HG03039 (cell line): ENCODE measurements around the gene RELA.
"Not testable (repeated sequence)": the region's sequence is repeated elsewhere in the genome, so short reads cannot be mapped to it uniquely, and the experiment has no call there.

ENCODE experiments used
- ATAC-seq: cut with Tn5 transposase; IDR thresholded peaks from one replicate; pipeline ENCODE4 v1.9.1; 2021; ENCODE audit warnings: mild to moderate bottlenecking, moderate library complexity; ENCODE audit not compliant: unreplicated experiment

The RELA gene

GRCh38 chr11:65649656-65650546 lies 12.8 kb downstream of the RELA start:
- no peak for ATAC-seq

DNA sequence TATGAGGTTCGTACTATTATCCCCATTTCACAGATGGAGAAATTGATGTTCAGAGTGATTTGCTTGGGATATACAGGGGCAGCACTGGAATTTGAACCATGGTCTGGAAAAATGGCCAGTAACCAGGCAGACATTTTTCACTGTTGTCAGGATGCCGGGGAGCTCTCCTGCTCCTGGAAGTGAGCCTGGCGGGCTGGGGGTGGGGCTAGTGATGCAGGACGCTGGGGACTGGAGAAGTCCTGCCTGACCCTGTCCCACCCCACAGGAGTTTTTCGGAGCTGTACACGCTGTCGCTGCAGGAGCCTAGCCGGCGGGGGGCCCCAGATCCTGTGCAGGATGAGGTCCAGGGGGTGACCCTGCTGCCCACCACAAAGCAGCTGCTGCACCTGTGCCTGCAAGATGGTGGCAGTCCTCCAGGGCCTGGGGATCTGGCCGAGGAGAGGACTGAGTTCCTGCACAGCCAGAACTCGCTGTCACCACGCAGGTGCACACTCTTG lies 13.7 kb downstream of the RELA start:
- no peak for ATAC-seq

DNA sequence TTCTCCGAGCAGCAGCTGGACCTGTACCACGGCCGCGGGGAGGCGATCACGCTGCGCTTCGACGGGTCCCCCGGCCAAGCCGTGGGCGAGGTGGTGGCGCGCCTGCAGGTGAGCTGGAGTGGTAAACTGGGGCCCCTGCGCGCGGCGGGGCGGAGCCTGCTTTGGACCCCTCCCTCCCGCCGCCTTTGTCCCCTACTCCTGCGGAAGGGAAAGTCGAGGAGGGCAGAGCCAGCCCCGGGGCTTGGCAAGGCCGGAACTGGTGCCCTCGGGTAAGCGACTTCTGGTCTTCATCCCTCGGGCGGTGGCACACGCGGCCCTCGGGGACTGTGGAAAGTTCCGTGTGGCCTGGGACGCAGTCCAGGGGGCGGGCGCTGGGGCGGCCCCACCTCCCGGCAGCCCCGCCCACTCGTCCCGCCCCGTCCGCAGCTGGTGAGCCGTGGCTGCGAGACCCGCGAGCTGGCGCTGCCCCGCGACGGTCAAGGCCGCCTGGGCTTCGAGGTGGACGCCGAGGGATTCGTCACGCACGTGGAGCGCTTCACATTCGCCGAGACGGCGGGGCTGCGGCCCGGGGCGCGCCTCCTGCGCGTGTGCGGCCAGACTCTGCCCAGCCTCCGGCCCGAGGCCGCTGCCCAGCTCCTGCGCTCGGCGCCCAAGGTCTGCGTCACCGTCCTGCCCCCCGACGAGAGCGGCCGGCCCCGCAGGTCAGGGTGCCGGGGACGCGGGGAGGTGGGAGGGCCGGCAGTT lies 15.6 kb downstream of the RELA start:
- ATAC-seq = no peak

- no peak for ATAC-seq
Observed at GRCh38 chr11:65646288-65646957, 16.3 kb downstream of the RELA start.

GRCh38 chr11:65645710-65646109 lies 17.0 kb downstream of the RELA start:
- ATAC-seq = no peak

GRCh38 chr11:65644837-65645236 lies 17.9 kb downstream of the RELA start:
- ATAC-seq = no peak

GRCh38 chr11:65643971-65644370 lies 18.7 kb downstream of the RELA start:
- ATAC-seq = no peak

GRCh38 chr11:65642014-65642671 lies 20.6 kb downstream of the RELA start:
- ATAC-seq = no peak

- ATAC-seq = no peak
Observed at GRCh38 chr11:65641297-65642013, 21.3 kb downstream of the RELA start.

- no peak for ATAC-seq
Observed at GRCh38 chr11:65640483-65641296, 22.0 kb downstream of the RELA start.

DNA sequence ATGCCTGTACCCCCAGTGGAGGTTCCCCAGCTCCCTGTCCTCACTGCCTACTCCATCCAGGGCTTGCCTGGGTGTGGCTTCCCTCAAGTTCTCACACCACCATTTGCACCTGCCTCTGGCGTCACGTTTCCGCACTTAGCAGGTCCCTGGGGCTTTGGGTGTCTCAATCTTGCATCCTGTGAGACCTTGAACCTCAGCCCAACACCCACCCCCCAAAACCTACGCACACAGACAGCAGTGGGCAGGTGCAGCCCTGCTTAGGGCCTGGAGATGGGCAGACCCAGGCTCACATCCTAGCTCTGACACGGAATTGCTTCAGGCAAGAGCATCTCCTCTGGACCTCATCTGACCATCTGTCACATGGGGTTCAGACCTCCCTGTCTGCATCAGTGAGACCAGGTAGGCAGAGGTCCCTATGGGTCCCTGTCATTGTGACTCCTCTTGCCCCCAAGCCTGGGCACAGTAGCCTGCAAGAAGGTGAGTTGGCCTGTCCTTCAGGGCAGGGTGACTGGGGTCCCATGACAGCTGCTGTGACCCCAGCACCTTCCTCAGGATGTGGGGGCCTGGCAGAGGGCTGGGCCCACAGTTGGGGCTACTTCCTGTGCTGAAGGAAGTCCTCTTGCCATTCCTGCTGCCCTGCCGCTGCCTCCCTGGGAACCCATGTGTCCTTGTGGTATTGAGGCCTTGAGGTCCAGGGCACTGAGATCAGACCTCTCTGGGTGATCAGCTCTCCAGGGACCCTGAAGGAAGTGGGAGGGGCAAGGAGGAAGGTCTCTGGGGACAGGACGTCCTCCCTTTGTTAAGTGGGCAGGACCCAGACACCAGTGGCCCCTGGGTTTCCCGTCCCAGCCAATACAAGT lies 22.9 kb downstream of the RELA start:
- no peak for ATAC-seq

DNA sequence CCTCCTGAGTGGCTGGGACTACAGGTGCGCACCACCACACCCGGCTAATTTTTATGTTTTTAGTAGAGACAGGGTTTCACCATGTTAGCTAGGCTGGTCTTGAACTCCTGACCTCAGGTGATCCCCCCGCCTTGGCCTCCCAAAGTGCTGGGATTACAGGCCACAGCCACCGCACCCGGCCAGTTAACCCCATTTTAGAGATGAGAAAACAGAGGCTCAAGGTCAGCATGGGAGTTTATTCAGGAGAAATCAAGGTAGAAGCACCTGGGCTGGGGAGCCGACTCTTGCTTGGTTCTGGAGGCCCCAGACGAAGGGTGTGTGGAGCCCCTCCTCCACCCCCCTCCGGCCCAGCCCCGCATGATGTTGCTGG lies 23.5 kb downstream of the RELA start:
- not testable (repeated sequence) for ATAC-seq

- ATAC-seq = peak; percentile 40
Observed at GRCh38 chr11:65637794-65638419, 24.8 kb downstream of the RELA start, which contains the start of gene SIPA1. SIPA1 (plus strand) TSS chr11:65638101; CDS start chr11:65640922, 2,821 bp downstream.

DNA sequence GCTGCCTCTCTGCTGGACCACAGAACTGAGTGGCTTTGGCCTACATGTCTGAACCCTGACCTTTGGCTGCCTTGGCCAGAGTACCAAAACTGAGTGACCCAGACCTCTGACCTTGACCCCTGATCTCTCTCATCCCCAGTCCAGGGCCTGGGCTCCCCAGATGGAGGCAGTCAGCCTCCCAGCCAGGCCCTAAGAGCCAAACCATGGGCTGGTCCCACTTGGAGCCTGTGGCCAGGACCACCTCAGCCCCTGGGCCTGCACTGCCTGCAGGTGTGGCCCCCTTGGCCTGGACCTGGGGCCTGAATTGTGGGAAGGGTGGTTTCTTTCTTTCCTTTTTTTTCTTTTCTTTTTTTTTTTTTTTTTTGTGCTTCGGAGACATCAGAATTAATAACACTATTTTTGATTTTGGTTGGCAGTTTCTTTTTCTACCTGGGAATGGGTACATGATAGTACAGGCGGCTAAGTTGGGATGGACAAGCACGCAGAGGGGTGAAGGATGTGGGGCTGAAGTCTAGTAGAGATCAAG lies 25.6 kb downstream of the RELA start:
- ATAC-seq = no peak

- no peak for ATAC-seq
Observed at GRCh38 chr11:65636108-65637031, 26.3 kb downstream of the RELA start.

- no peak for ATAC-seq
Observed at GRCh38 chr11:65634905-65635731, 27.6 kb downstream of the RELA start.
